Memory B cell (primary cell): ENCODE data around the gene MMP25.
"Not testable (repeated sequence)": the region's sequence is repeated elsewhere in the genome, so short reads cannot be mapped to it uniquely, and the experiment has no call there.

Experiments
- ATAC-seq: fragments of 150-1000 bp; cut with Tn5 transposase; 2 replicates; pipeline ENCODE4 v1.10.0; 2021; ENCODE audit warnings: low read depth, mild to moderate bottlenecking, moderate library complexity
- DNase-seq, 2 donors: peaks; one replicate each; pipeline ENCODE4 v3.0.0; 2022; ENCODE audit warnings: low spot score in 2 of 2
- H3K27ac Mint-ChIP-seq: one replicate; pipeline ENCODE4 v1.8.0; 2022; ENCODE audit warnings: mild to moderate bottlenecking, moderate library complexity, mixed read lengths
- H3K27me3 Mint-ChIP-seq: one replicate; pipeline ENCODE4 v1.8.0; 2022; ENCODE audit warnings: mixed read lengths
- H3K36me3 Mint-ChIP-seq: one replicate; pipeline ENCODE4 v1.8.0; 2022; ENCODE audit warnings: mild to moderate bottlenecking, mixed read lengths
- H3K4me1 Mint-ChIP-seq: one replicate; pipeline ENCODE4 v1.8.0; 2022; ENCODE audit warnings: mixed read lengths
- H3K4me3 Mint-ChIP-seq: one replicate; pipeline ENCODE4 v1.8.0; 2022; ENCODE audit warnings: mild to moderate bottlenecking, moderate library complexity, mixed read lengths
- H3K9me3 Mint-ChIP-seq: one replicate; pipeline ENCODE4 v1.8.0; 2022; ENCODE audit warnings: mixed read lengths

MMP25 gene

DNA sequence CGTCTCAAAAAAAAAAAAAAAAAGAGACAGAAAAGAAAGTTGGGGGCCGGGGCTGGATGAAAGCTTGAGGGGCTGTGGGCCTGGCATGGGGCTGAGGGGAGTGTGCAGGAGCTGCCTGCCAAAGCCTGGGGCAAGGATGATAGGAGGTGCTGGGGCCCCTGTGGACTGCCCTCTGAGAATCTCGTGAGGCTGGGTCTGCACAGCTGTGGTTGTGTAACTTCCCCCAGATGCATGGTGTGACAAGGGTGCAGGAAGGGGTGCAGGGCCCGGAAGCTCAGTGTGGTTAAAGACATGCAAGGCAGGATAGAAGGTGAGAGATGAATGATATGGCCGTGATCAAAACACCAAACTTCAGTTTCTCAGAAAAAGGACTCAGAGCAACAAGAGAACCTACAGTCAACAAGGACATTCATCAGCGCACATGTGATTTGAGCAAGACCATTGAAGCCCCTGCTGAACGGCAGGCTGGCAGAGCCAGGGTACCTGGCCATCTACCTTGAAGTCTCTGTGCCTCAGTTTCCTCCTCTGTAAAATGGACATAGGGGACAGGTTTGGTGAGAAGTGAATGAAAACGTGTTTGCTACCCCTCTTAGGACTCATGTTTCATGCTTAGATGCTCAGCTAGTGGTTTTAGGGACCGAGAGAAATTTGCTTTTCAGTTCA lies 28.6 kb downstream of the MMP25 start:
- Mint-ChIP-seq H3K27me3 (peaks cover 3% of the 10 kb centered on the region), H3K27ac (peak overlapping the region; percentile 69), H3K4me1 (peaks cover 31% of the 10 kb centered on the region), H3K4me3 (peak overlapping the region; percentile 62), H3K36me3 (peaks cover 2% of the 10 kb centered on the region), H3K9me3 (no peaks in the 10 kb centered on the region)
- DNase-seq (peak in 1 of 2 donors; percentile 27), ATAC-seq (peak; percentile 97)

DNA sequence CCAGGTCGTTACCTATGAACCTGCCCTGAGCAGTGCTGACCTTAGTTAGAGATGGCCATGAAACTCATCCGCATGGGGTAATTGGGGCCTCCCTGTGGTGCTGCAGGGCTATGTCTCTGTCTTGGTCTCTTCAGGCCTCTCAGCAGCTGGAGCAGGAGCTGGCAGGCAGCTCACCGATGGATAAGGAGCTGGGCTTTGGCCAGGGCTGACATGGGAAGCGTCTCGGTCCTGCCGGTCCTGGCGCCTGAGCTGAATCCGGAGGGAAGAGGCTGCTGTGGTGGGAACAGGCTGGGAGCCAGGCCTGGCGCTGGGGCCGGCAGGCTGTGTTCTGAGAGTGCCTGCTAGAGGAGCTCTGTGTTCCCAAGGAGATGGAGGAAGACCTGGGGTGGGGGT lies 29.2 kb downstream of the MMP25 start:
- peaks cover 3% of the 10 kb centered on the region for H3K27me3 Mint-ChIP-seq
- no peaks in the 10 kb centered on the region for H3K9me3 Mint-ChIP-seq
- H3K4me3 Mint-ChIP-seq: no peak overlapping the region
- H3K27ac Mint-ChIP-seq: no peak overlapping the region
- H3K4me1 Mint-ChIP-seq: peaks cover 31% of the 10 kb centered on the region
- no peak for ATAC-seq
- H3K36me3 Mint-ChIP-seq: peaks cover 2% of the 10 kb centered on the region
- DNase-seq: no peak

DNA sequence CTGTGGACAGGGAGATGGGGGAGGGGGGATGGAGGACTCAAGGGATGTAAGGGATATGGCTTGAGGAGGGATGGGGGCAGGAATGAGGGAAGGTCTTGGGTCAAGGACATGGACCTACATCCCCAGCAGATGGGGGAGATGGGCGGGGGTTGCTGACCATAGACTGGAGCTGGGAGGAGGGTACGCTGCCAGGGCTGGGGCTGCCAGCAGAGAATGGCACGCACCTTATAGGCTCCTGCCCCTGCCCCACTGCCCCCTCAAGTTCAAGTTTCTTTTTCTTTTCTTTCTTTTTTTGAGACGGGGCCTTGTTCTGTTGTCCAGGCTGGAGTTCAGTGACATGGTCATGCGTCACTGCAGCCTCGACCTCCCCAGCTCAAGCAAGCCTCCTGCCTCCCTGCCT lies 29.6 kb downstream of the MMP25 start:
- H3K27me3 Mint-ChIP-seq, H3K27ac Mint-ChIP-seq, H3K36me3 Mint-ChIP-seq, ATAC-seq, DNase-seq, H3K9me3 Mint-ChIP-seq, H3K4me3 Mint-ChIP-seq: not testable (repeated sequence)
- H3K4me1 Mint-ChIP-seq: peaks cover 31% of the 10 kb centered on the region

DNA sequence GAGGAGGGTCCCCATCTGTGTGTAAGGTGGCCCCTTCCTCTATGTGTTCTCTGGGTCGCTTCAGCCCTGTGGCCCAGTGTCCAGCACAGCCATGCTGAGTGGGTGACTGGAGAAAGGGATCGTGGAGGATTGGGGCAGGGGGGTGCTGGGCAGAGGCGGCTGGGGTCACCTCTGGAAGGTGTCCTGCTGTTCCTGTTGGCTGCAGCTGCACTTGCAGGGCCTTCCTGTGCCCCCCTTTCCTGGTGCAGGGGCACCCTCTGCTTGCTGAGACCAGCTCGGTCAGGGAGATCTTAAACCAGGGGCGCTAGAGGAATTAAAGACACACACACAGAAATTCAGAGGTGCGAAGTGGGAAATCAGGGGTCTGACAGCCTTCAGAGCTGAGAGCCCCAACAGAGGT lies 30.2 kb downstream of the MMP25 start:
- H3K4me1 Mint-ChIP-seq: peaks cover 29% of the 10 kb centered on the region
- no peak for ATAC-seq
- peak overlapping the region; percentile 38 for H3K4me3 Mint-ChIP-seq
- peaks cover 2% of the 10 kb centered on the region for H3K36me3 Mint-ChIP-seq
- DNase-seq: no peak
- H3K27me3 Mint-ChIP-seq: peaks cover 3% of the 10 kb centered on the region
- no peak overlapping the region for H3K27ac Mint-ChIP-seq
- H3K9me3 Mint-ChIP-seq: no peaks in the 10 kb centered on the region

DNA sequence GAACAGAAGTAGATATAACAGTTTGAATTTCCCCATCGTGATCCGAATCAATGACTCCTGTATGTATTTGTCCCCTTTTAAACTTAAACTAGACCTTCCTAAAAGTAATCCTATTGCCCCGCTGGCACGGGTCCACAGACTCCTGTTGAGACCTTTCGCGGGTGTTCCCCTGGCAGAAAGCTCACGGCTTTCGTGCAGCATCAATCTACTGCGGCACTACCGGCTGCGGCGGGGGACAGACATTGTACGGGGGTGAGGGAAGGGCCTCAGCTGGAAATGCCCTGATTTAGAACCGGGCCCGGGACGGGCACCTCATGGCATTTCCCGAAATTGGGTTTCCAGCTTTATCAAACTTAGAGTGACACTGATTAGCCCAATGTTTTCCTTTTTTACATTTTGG lies 33.7 kb downstream of the MMP25 start:
- ATAC-seq: no peak
- H3K27ac Mint-ChIP-seq: no peak overlapping the region
- no peaks in the 10 kb centered on the region for H3K9me3 Mint-ChIP-seq

DNA sequence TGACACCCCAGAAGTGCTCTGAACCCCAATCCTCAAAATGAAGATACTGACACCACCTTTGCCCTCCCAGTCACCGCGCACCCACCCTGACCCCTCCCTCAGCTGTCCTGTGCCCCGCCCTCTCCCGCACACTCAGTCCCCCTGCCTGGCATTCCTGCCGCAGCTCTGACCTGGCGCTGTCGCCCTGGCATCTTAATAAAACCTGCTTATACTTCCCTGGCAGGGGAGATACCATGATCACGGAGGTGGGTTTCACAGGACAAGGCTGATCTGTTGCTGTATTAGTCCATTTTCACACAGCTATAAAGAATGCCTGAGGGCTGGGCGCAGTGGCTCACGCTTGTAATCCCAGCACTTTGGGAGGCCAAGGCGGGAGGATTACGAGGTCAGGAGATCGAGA lies 35.6 kb downstream of the MMP25 start:
- H3K27me3 Mint-ChIP-seq, DNase-seq, H3K4me1 Mint-ChIP-seq, H3K27ac Mint-ChIP-seq, H3K4me3 Mint-ChIP-seq, H3K36me3 Mint-ChIP-seq, ATAC-seq, H3K9me3 Mint-ChIP-seq: not testable (repeated sequence)

More for the DNA sequence above, 33.7 kb downstream of the MMP25 start:
- Mint-ChIP-seq H3K36me3 (no peaks in the 10 kb centered on the region), H3K27me3 (peaks cover 3% of the 10 kb centered on the region), H3K4me3 (no peak overlapping the region), H3K4me1 (peaks cover 9% of the 10 kb centered on the region)
- no peak for DNase-seq

DNA sequence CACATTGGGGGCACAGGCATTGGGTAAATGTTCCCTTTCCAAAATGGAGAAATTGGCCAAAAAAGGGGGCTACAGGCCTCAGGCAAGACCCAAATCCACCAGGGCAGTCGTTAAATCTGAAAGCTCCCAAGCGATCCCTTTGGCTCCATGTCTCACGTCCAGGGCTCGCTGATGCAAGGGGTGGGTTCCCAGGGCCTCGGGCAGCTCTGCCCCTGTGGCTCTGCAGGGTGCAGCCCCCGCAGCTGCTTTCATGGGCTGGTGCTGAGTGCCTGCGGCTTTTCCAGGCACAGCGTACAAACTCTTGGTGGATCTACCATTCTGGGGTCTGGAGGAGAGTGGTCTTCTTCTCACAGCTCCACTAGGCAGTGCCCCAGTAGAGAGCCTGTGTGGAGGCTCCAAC lies 37.0 kb downstream of the MMP25 start:
- H3K4me1 Mint-ChIP-seq: not testable (repeated sequence)

DNA sequence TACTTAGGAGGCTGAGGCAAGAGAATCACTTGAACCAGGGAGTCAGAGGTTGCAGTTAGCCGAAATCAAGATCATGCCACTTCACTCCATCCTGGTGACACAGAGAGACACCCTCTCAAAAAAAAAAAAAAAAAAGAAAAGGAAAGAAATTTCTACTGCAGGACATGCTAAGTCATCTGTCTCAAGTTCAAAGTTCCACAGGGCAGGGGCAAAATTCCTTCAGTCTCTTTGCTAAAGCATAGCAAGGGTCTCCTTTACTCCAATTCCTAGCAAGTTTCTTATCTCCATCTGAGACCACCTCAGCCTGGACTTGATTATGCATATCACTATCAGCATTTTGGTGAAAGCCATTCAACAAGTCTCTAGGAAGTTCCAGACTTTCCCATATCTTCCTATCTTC lies 38.1 kb downstream of the MMP25 start:
- Mint-ChIP-seq H3K4me1 (peaks cover 8% of the 10 kb centered on the region), H3K27me3 (peaks cover 11% of the 10 kb centered on the region), H3K4me3 (no peak overlapping the region), H3K36me3 (no peaks in the 10 kb centered on the region), H3K27ac (no peak overlapping the region), H3K9me3 (no peaks in the 10 kb centered on the region)
- ATAC-seq (no peak), DNase-seq (no peak)

More for the DNA sequence above, 37.0 kb downstream of the MMP25 start:
- not testable (repeated sequence) for ATAC-seq, H3K36me3 Mint-ChIP-seq, DNase-seq, H3K9me3 Mint-ChIP-seq, H3K27ac Mint-ChIP-seq, H3K4me3 Mint-ChIP-seq
- peaks cover 11% of the 10 kb centered on the region for H3K27me3 Mint-ChIP-seq

DNA sequence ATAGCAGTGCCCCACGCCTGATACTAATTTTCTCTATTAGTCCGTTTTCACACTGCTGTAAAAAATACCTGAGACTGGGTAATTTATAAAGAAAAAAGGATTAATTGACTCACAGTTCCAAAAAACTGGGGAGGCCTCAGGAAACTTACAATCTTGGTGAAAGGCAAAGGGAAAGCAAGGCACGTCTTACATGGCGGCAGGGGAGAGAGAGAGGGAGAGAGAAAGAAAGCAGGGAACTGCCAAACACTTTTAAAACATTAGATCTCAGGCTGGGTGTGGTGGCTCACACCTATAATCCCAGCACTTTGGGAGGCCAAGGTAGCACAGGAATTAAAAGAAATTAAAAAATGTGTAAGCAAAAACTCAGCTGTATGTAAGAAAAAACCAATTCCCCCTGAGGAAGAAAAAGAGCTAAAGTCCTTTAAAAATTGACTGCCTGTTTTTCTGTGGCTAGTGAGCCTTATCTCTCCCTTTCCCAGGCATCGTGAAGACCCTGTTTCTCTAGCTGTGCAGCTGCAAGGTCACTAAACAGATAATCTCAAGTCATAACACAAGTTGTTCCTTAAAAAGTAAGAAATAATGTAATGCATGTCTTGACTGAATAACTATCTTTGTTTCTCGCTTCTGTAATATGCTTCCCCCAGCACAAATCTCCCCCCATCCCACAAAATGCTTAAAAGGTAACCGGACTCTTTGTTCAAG lies 38.8 kb downstream of the MMP25 start:
- DNase-seq (no peak), ATAC-seq (no peak)
- no peaks in the 10 kb centered on the region for H3K36me3 Mint-ChIP-seq
- H3K4me1 Mint-ChIP-seq: peaks cover 8% of the 10 kb centered on the region
- no peaks in the 10 kb centered on the region for H3K9me3 Mint-ChIP-seq
- no peak overlapping the region for H3K4me3 Mint-ChIP-seq
- peaks cover 7% of the 10 kb centered on the region for H3K27me3 Mint-ChIP-seq
- no peak overlapping the region for H3K27ac Mint-ChIP-seq

DNA sequence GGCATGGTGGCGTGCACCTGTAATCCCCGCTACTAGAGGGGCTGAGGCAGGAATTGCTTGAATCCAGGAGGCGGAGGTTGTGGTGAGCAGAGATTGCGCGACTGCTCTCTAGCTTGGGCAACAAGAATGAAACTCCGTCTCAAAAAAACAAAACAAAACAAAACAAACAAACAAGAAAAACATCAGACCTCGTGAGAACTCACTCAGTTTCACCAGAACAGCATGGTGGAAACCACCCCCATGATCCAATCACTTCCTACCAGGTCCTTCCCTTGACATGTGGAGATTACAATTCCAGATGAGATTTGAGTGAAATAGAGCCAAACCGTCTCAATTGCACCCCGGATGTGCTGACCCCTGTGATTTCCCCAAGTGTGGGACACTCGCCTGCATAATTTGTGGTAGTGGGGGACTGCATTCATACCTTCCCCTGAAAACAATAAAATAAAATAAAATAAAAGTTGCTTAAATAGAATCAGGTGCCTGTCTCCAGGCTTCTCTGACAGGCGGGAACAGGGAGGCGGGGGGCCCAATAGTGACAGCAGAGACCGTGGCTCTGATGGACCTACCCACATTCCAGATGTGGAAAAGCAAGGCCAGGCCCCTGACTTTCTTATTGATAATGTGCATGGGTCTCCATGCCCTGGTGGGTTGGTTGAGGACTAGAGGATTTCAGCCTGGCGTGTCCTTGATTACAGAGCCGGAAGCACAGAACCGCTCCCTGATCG lies 39.7 kb downstream of the MMP25 start:
- H3K27me3 Mint-ChIP-seq: peaks cover 7% of the 10 kb centered on the region
- H3K9me3 Mint-ChIP-seq: no peaks in the 10 kb centered on the region
- ATAC-seq (no peak), DNase-seq (no peak)
- peaks cover 8% of the 10 kb centered on the region for H3K4me1 Mint-ChIP-seq
- H3K4me3 Mint-ChIP-seq: no peak overlapping the region
- no peaks in the 10 kb centered on the region for H3K36me3 Mint-ChIP-seq
- H3K27ac Mint-ChIP-seq: no peak overlapping the region

DNA sequence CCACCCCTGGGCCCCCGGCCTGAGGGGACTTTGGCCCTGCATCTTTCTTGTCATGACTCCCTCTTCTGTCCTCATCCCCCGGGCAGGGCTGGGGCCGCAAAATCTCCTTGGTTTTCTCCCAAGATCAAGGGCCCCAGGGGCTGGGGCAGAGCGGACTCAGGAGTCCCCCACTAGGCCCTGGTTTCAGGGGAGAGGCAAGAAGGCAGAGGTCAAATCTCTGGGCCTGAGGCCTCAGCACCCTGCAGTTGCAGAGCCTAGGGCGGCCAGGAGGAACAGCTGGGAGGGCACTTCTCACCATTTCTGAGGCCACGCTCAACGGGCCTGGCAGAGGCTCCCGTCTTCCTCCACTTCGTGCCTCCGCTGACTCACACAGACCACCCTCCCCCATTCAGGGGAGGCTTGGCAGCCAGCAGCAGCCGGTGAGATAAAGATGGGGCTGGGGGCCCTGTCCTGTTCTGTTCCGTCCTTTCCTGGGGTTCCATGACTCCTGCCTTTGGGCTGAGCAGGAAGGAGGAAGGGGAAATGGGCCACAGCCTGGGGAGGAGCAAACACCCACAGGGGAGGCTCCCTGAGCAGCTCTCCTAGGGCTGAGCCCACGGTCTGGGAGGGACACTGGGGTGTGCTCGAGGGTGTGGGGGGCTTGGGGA lies 40.4 kb downstream of the MMP25 start:
- DNase-seq (no peak), ATAC-seq (no peak)
- Mint-ChIP-seq H3K27ac (no peak overlapping the region), H3K9me3 (no peaks in the 10 kb centered on the region), H3K36me3 (no peaks in the 10 kb centered on the region), H3K4me3 (no peak overlapping the region), H3K27me3 (peaks cover 7% of the 10 kb centered on the region), H3K4me1 (peaks cover 8% of the 10 kb centered on the region)

DNA sequence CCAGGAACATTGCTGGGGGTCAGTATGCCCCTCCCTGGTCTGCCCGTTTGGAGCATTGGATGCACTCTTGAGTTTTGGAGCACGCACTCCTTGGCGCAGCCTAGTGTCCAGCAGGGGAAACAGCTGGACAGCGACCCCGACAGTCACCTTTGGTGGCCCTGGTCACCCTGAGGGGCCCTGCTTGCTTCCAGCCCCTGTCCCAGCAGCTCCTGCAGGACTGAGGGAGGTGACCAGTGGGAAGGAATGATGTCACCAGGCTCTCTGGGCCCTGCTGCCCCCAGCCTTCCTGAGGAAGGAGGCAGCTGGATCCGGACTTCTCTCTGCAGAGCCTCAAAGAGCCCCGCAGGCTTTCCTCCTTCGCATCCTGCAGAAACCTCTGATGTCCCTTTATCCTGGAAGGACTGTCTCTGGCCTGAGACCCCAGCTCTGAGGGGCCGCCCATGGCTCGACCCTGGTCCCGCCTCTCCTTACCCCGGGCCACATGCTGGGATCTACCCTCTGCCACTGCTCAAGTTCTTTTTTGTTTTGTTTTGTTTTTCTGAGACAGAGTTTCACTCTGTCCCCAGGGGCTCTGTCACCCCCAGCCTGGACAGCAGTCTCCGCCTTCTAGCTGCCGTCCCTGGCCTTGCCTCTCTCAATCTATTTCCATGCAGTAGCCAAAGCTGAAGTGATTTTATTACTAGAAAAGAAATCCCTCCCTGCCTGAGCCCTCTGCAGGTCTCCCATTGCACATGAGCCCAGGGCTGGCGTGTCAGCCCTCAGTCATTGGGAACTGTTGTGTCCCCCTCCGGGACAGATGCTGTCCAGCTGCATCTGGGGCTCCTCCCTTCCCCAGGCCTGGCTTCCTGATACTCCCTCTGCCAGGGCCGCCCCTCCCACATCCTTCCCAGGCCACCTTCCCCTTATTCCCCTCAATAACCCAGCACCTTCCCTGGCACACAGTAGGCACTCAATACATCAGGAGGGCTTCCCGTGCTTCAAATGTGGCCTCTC lies 41.2 kb downstream of the MMP25 start:
- Mint-ChIP-seq H3K9me3 (no peaks in the 10 kb centered on the region), H3K27ac (no peak overlapping the region), H3K27me3 (peaks cover 7% of the 10 kb centered on the region), H3K4me1 (peaks cover 8% of the 10 kb centered on the region), H3K4me3 (no peak overlapping the region), H3K36me3 (no peaks in the 10 kb centered on the region)
- ATAC-seq (no peak), DNase-seq (no peak)

DNA sequence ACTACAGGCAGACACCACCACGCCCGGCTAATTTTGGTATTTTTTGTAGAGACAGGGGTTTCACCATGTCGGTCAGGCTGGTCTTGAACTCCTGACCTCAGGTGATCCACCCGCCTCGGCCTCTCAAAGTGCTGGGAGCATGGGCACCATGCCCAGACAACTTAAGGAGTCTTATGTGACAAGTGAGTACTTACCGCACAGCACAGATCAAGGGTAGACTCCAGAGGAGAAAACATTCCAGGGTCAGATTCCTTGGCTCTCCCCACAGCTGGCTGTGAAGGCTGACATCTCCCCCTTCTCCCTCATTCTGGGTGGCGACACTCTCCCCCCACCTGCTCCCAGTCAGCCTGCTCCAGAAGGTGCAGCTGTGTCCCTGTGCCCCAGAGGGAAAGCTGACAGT lies 42.1 kb downstream of the MMP25 start:
- H3K27ac Mint-ChIP-seq: no peak overlapping the region
- no peaks in the 10 kb centered on the region for H3K36me3 Mint-ChIP-seq
- ATAC-seq: no peak
- peaks cover 7% of the 10 kb centered on the region for H3K27me3 Mint-ChIP-seq
- H3K9me3 Mint-ChIP-seq: no peaks in the 10 kb centered on the region
- DNase-seq: no peak
- H3K4me1 Mint-ChIP-seq: peaks cover 8% of the 10 kb centered on the region
- no peak overlapping the region for H3K4me3 Mint-ChIP-seq
